NAMALWA (cell line): Measurements from ENCODE around the gene KLRF2.

Experiments used
- DNase-seq: peaks from one replicate; pipeline ENCODE4 v3.0.0-alpha.2; 2015; ENCODE audit warnings: low spot score

KLRF2 gene

DNA sequence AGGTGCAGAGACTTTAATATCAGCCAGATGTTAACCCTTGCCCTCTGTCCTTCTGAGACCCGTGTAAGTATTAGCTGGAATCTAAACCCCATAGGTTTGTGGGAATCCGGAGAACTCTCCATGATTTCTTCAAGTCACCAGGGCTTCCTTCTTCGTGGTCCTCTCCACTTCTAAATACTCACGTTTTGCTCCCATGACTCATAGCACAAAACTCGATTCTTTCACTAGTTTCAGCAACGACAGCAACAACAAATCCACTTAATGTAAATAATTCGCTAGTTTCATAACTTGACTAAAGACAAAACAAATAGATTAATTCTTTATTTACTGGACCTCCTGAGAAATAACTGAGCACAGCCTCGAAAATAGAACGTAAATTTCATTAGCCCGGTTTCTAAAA, 55.3 kb downstream of the KLRF2 start:
- no peak for DNase-seq

DNA sequence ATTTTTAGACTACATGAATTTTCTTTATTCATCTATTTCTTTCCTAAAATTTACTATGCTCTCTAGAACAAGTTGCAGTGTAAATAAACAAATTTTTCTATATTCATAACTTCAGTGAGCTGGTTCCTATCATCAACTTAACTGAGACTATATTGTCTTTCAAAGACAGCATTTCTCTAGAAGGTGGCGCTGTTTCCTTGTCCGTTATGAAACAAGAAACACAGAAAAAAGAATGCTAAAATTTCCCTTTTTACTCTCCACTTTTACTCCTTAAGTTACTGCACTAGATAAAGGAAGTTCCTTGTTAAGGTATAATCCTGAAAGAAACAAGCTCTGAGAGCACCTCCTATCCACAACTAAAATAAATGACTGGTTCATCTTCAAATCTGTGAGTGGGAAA, 59.1 kb downstream of the KLRF2 start:
- DNase-seq: peak; percentile 52

DNA sequence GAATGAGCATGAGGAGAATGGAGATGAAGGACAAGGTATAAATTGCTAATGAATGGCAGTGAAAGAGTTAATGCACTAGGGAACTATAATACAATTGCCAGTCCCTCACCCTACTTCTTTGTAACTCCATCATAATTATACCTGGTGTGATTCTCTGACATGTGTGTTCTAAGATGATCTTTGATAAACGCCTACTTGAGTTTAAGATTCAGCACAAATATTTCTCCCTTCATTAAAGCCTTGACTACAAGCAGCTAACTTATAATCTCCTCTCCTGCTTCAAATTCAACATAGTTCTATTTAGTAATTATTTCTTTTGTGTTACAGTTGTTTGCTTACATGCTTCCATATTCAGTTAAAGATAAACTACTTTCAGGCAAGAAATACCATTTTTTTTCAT, 60.5 kb downstream of the KLRF2 start:
- no peak for DNase-seq

DNA sequence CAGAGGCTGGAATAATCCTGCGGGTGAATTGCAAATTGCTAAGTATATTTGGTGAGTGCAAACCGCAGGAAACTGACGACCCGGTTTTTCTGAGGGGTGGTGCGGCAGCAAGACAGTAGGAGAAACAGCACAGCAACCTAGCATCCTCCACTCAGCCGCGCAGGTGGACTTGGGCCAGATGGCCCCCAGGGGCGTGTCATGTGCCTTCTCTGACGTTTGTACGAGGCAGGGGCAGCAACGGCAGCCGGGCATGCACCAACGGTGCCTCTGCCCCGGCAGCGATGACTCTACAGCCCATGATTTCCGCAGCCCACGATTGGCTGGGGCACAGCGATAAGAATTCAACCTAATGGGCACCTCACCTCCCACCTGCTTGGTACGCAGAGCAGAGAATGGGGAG, 62.0 kb downstream of the KLRF2 start:
- no peak for DNase-seq

DNA sequence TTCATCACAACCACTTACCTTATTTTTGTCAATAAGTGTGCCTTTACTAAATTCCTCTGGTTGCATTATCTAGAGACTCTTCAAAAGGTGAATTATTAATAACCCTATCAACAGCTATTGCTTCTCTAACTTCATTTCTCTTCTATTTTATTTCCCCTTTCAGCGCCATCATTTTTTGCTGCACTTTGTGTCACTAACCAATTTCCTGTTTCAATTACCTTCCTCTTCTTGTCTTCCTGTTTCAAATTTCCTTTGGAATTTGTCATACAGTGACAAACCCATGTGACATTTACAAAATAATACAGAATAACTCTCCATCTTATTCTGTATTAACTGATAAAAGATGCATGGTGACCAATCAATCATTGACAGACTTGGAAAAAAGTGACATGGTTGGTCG, 63.1 kb downstream of the KLRF2 start:
- no peak for DNase-seq
